DND-41 (cell line): ENCODE results near the gene TAMM41.
"Not testable (repeated sequence)": the region's sequence is repeated elsewhere in the genome, so short reads cannot be mapped to it uniquely, and the experiment has no call there.

Experiments
- CTCF ChIP-seq: IDR thresholded peaks from 2 replicates; pipeline ENCODE4 v1.5.1; 2012; ENCODE audit warnings: borderline replicate concordance, low read length, moderate library complexity, mild to moderate bottlenecking; ENCODE audit not compliant: poor library complexity, severe bottlenecking; ENCODE audit errors: extremely low read depth
- EZH2 ChIP-seq: IDR thresholded peaks from 3 replicates; pipeline ENCODE4 v1.6.1; 2012; ENCODE audit warnings: borderline replicate concordance, low read depth, mild to moderate bottlenecking, moderate library complexity, low read length, inconsistent platforms; ENCODE audit not compliant: severe bottlenecking

DNA sequence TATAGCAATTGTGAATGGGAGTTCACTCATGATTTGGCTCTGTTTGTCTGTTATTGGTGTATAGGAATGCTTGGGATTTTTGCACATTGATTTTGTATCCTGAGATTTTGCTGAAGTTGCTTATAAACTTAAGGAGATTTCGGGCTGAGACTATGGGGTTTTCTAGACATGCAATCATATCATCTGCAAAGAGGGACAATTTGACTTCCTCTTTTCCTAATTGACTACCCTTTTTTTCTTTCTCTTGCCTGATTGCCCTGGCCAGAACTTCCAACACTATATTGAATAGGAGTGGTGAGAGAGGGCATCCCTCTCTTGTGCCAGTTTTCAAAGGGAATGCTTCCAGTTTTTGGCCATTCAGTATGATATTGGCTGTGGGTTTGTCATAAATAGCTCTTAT lies 17.1 kb upstream of the TAMM41 start:
- TF ChIP-seq CTCF, EZH2: not testable (repeated sequence)
